Stomach smooth muscle (tissue), 2 donors: ENCODE data around the gene SPATA6L.

ENCODE experiments used
- H3K27ac ChIP-seq: one replicate; pipeline ENCODE4 v1.7.0; 2013; ENCODE audit warnings: mild to moderate bottlenecking, low read length, inconsistent platforms
- H3K27me3 ChIP-seq, 2 donors: one replicate each; pipeline ENCODE4 v1.7.0; 2013; ENCODE audit warnings: low read length in 2 of 2; ENCODE audit not compliant: insufficient read depth in 2 of 2, control insufficient read depth in 1 of 2
- H3K36me3 ChIP-seq, 2 donors: one replicate each; pipeline ENCODE4 v1.7.0; 2013; ENCODE audit warnings: low read length in 2 of 2; ENCODE audit not compliant: control insufficient read depth in 2 of 2, insufficient read depth in 2 of 2
- H3K4me1 ChIP-seq: one replicate; pipeline ENCODE4 v1.7.0; 2013; ENCODE audit warnings: low read length; ENCODE audit not compliant: control insufficient read depth, insufficient read depth
- H3K4me3 ChIP-seq, 2 donors: one replicate each; pipeline ENCODE4 v1.7.0; 2013; ENCODE audit warnings: low read length in 2 of 2
- H3K9ac ChIP-seq, 2 donors: one replicate each; pipeline ENCODE4 v1.7.0; 2013; ENCODE audit warnings: low read length in 2 of 2, mild to moderate bottlenecking in 1 of 2
- H3K9me3 ChIP-seq, 2 donors: one replicate each; pipeline ENCODE4 v1.7.0; 2013; ENCODE audit warnings: low read length in 2 of 2; ENCODE audit not compliant: control insufficient read depth in 2 of 2
- donor health status: healthy.
- donor health status: Pancreatic carcinoma.

Gene SPATA6L

DNA sequence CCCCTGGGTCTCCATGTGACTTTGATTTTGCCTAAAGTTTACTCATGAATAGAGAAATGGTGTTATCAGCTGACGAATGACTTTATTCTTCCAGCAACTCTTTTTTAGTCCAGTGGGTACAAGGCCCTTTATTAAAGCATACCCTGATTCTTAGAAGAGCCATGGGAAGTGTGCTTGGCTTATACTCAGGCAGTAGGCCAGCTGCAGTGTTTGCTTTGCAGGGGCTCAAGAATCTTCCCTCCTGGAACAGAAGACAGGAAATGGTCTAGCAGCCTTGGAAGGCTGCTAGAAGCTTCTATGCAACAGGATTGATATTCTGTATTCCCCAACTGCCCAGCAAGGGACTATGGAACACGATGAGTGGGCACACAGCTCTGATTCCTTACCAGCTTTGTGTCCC lies 77.6 kb downstream of the SPATA6L start:
- peaks cover 14% of the 10 kb centered on the region for H3K4me1 ChIP-seq
- no peaks in the 10 kb centered on the region for H3K9me3 ChIP-seq
- H3K4me3 ChIP-seq = no peak overlapping the region
- H3K27me3 ChIP-seq = no peaks in the 10 kb centered on the region
- no peak overlapping the region for H3K27ac ChIP-seq
- peaks cover 0 to 4% of the 10 kb centered on the region in 2 donors for H3K36me3 ChIP-seq
- no peak overlapping the region for H3K9ac ChIP-seq

DNA sequence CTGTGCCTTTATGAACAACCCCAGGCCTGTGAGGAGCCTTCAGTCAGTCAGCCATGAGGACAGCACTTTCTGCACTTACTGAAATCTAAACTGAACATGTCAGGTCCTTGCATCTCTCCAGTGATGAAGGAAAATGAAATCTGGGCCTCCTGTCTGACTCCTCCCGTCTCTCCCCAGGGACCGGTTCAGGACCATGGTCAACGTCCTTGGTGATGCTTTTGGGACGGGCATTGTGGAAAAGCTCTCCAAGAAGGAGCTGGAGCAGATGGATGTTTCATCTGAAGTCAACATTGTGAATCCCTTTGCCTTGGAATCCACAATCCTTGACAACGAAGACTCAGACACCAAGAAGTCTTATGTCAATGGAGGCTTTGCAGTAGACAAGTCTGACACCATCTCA lies 81.1 kb downstream of the SPATA6L start:
- no peak overlapping the region for H3K27ac ChIP-seq
- H3K4me3 ChIP-seq = no peak overlapping the region
- H3K27me3 ChIP-seq = no peaks in the 10 kb centered on the region
- peaks cover 4 to 6% of the 10 kb centered on the region in 2 donors for H3K36me3 ChIP-seq
- H3K4me1 ChIP-seq = peaks cover 5% of the 10 kb centered on the region
- H3K9me3 ChIP-seq = no peaks in the 10 kb centered on the region
- no peak overlapping the region for H3K9ac ChIP-seq

DNA sequence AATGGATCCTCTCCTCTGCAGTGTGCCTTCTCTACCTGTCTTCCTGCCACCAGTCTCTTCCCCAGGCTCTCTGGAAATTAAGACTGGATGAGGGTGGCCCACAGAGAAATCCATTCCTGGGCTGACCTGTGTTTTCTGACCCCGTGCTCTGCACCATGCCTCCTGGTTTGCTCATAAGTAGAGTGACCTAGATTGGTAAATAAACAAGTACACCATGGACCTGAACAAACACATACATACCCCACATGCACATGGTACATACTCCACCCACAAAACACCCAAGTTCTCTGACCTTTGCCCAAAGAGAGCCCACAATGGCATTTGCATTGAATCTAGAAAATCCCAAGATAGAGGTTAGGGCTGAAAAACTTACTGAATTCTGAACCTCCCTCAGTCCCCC lies 81.6 kb downstream of the SPATA6L start:
- Histone ChIP-seq H3K9ac (no peak overlapping the region), H3K4me1 (peaks cover 5% of the 10 kb centered on the region), H3K27ac (no peak overlapping the region), H3K27me3 (no peaks in the 10 kb centered on the region), H3K4me3 (no peak overlapping the region), H3K9me3 (no peaks in the 10 kb centered on the region), H3K36me3 (peaks cover 4 to 6% of the 10 kb centered on the region in 2 donors)

DNA sequence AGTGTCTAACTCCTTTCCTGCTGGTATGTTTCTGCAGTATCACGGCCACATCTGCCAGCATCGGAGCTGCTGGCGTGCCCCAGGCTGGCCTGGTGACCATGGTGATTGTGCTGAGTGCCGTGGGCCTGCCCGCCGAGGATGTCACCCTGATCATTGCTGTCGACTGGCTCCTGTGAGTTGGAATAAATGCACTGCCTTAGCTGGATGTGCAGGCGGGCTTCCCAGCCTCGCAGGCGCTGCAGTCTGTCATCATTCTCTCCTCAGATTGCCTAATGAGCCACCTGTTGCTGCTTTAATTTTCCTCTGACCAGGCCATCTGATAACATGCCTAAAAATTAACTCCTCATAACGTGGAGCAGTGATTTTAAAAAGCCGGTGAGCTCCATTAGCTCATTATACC lies 83.3 kb downstream of the SPATA6L start:
- H3K9me3 ChIP-seq = no peaks in the 10 kb centered on the region
- no peaks in the 10 kb centered on the region for H3K4me1 ChIP-seq
- no peaks in the 10 kb centered on the region for H3K27me3 ChIP-seq
- no peak overlapping the region for H3K27ac ChIP-seq
- peaks cover 4 to 6% of the 10 kb centered on the region in 2 donors for H3K36me3 ChIP-seq
- no peak overlapping the region for H3K4me3 ChIP-seq
- H3K9ac ChIP-seq = no peak overlapping the region

DNA sequence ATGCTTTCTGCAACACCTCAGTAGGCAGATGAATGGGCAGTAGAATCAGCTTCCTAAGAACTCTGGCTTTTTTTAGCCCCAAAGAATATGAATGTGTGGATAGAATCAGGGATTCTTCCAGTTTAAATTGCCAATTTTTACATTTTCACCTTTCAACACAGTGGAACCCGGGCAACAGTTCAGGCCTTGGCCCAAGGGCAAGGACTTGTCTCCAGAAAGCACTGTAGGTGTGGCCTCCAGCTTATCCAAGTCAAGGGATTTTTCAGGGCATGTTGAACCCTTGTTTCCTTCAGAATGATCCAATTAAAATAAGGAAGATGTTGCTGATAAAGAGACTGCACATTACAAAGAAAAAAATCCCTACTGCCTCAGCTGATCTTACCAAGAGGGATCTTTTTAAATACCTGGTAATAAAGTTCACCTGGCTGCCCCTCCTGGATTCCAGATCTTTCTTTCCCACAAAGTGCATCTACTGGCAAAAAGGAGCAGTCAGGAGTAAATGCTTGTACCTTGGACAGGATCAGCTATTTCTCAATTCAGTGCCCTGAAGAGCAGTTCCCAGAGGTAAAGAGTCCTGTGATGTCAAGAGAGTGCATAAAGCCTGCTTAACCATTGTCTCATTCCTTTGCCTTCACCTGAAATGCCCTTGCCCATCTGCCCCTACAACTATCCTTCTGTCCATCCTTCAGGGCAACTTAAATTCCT lies 84.3 kb downstream of the SPATA6L start:
- H3K36me3 ChIP-seq = peaks cover 6 to 8% of the 10 kb centered on the region in 2 donors
- H3K9ac ChIP-seq = no peak overlapping the region
- no peak overlapping the region for H3K27ac ChIP-seq
- no peaks in the 10 kb centered on the region for H3K4me1 ChIP-seq
- H3K27me3 ChIP-seq = no peaks in the 10 kb centered on the region
- no peak overlapping the region for H3K4me3 ChIP-seq
- H3K9me3 ChIP-seq = no peaks in the 10 kb centered on the region

DNA sequence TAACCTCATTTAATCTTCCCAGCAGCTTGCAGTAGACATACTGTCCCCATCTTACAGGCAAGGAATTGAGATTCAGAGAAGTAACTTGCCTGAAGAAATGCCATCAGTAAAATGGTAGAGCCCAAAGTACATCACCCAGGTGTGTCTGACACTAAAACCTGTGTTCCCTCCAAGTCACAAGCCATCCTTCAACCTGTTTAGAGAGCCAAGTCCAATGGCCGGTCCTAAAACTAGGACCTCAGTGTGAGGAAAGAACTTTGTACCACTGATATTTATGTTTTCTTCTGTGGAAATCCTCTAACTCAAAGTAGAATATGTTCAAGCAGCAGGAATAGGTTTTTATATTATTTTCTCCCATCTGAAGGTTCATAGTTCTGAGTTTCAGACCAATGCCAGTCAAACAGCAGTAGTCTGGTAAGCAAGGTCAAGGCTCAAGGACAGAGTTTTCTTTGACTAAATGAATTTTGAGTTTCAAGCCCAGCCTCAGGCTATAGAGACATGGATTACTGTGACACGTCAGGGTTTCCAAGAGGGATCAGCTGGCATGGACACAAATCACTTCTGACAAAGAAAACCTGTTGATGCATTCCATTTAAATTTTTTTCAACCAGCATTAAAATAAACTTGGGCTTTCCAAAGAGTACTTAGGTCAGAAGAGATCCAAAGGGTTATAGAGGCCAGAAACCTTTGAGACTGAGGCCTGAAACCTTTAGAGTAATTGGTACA lies 85.1 kb downstream of the SPATA6L start:
- Histone ChIP-seq H3K9me3 (no peaks in the 10 kb centered on the region), H3K36me3 (peaks cover 11 to 15% of the 10 kb centered on the region in 2 donors), H3K27me3 (no peaks in the 10 kb centered on the region), H3K9ac (no peak overlapping the region), H3K27ac (no peak overlapping the region), H3K4me1 (no peaks in the 10 kb centered on the region), H3K4me3 (no peak overlapping the region)

DNA sequence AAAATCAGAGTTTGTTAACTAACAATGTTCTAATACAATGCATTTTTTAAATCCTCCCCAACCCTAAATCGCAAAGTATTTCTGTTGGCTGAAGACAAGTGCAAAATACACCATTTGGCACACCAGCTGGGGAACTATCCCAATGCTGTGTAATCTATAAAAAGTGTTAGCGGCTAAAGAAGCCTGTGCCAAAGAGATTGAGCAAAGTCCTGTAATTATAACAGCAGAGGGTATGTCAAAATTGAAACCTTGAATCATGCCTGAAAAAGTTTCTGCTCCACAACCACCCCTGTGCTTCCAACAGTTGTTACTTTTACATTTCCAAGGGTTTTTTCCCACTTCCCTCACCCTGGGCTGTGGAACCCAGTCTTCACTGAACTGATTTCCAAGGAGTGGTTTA lies 87.3 kb downstream of the SPATA6L start:
- Histone ChIP-seq H3K4me3 (no peak overlapping the region), H3K36me3 (peaks cover 11 to 14% of the 10 kb centered on the region in 2 donors), H3K27me3 (no peaks in the 10 kb centered on the region), H3K27ac (no peak overlapping the region), H3K4me1 (peaks cover 3% of the 10 kb centered on the region), H3K9ac (no peak overlapping the region), H3K9me3 (no peaks in the 10 kb centered on the region)

DNA sequence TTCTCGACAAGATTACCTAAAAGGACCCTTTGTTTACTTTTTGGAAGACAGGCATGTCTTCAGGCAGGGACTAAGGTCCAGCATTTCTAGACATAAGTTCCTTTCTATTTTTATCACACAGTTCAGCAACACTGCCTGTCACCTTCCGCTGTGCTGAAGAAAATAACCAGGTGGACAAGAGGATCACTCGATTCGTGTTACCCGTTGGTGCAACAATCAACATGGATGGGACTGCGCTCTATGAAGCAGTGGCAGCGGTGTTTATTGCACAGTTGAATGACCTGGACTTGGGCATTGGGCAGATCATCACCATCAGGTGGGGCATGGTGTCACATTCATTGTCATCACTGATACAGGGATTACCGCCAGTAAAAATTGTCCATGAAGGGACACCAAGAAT lies 89.8 kb downstream of the SPATA6L start:
- peaks cover 11 to 14% of the 10 kb centered on the region in 2 donors for H3K36me3 ChIP-seq
- H3K27me3 ChIP-seq = no peaks in the 10 kb centered on the region
- H3K4me3 ChIP-seq = no peak overlapping the region
- H3K9ac ChIP-seq = no peak overlapping the region
- no peak overlapping the region for H3K27ac ChIP-seq
- H3K4me1 ChIP-seq = peaks cover 3% of the 10 kb centered on the region
- no peaks in the 10 kb centered on the region for H3K9me3 ChIP-seq

DNA sequence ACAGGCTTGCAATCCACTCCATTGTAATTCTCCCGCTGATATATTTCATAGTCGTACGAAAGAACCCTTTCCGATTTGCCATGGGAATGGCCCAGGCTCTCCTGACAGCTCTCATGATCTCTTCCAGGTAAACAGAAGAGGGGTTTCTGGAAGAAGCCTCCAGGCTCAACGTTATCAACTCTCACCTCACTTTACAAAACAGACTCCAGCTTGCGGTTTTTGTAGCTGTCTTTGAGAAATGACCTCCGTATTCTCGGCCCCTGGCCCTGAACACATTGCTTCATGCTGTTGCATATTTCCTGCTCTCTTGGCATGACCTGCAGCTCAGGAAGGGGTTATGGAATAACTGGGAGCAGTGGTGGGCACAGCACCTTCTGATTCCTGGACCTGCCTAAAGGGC lies 90.3 kb downstream of the SPATA6L start:
- H3K27me3 ChIP-seq = no peaks in the 10 kb centered on the region
- H3K9me3 ChIP-seq = no peaks in the 10 kb centered on the region
- peaks cover 10 to 13% of the 10 kb centered on the region in 2 donors for H3K36me3 ChIP-seq
- H3K9ac ChIP-seq = no peak overlapping the region
- H3K4me3 ChIP-seq = no peak overlapping the region
- H3K27ac ChIP-seq = no peak overlapping the region
- H3K4me1 ChIP-seq = peaks cover 3% of the 10 kb centered on the region

DNA sequence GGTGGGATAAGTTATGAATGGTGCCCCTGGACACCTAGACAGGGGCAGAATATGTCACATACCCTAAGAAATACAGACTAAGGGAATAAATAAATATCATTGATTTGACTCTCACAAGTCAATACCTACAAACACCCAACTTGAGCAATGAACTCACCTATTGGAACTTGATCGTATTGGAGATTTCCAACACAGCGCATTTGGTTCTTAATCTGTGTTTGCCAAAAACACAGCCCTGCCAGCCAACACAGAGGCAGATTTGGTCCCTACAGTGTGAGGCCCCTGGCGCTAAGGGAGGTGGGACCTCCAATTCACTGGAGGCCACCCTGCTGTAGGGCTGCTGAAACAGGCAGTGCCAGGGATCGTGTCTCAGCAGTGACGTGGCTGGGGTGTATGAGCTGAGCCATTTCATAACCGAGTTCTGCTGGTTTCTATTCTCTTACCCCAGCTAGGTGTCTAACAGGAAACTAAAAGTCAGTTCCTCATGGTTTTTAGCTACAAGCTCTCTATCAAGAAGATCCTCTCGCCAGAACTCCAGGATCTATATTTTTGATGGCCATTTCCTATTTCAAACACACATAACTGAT lies 91.5 kb downstream of the SPATA6L start:
- Histone ChIP-seq H3K9me3 (no peaks in the 10 kb centered on the region), H3K27me3 (no peaks in the 10 kb centered on the region), H3K4me1 (peaks cover 3% of the 10 kb centered on the region), H3K4me3 (no peak overlapping the region), H3K27ac (no peak overlapping the region), H3K9ac (no peak overlapping the region), H3K36me3 (peaks cover 6 to 12% of the 10 kb centered on the region in 2 donors)
